ENCODE measurements around the gene COP1. TPM values are rescaled to one million over a fixed set of nuclear protein-coding genes. Genes with fewer than 3 reads are reported as not detected.

The COP1 gene
- total RNA-seq (2022; extraction: Qiagen RNA extraction) = 26.3 to 30.8 TPM (median 27.9 TPM) in 5 replicates

GRCh38 chr1:176206961-176207902 lies at the start of gene COP1:
Gene COP1 (minus strand): TSS chr1:176207286. CDS start chr1:176206978, 308 bp downstream.

